ENCODE measurements around the gene SCN5A. TPM values are rescaled to one million over a fixed set of nuclear protein-coding genes. Genes with fewer than 3 reads are reported as not detected.

Gene SCN5A
- total RNA-seq, 1 experiment from 2014 or later = not detected

DNA sequence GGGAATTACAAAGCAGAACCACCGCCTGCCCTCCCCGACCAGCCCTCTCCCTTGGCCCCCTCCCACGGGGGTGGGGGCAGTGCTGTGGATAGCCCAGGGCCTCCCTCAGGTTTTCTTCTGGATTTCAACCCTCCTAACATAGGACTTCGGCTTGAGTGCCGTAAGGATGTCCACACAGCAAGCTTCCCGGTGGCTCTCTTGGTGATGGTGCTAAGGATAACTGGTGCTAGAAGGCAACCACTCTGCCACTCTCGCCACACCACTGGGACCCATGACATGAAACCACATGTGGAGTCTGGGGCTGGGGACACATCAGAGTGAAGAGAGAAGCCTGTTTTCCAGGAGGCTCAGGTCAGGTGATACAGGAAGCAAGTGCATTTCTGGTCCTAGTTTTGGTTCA is 35.4 kb downstream of the SCN5A start:
- H3K4me3 ChIP-seq = no peak overlapping the region
- H3K36me3 ChIP-seq = no peaks in the 10 kb centered on the region
- H3K9me3 ChIP-seq = no peaks in the 10 kb centered on the region
- H3K27me3 ChIP-seq = no peaks in the 10 kb centered on the region
- DNase-seq = no peak

DNA sequence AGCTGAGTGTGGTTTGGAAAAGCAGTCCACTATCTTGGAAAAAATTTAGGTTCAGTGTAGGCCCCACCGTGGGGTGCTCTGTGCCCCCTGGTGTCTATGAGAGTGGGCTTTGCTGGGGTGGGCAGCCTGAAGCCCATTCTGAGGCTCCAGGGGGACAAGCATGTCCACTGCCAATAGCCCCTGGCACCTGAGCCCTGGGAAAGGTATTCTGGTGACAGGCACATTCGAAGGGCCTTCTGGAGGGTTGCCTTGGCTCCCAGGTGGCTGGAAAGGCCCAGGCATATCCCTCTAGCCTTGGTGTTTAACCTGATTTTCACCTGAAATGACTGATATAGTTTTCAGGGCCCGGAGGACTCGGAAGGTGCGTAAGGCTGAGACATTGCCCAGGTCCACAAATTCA is 36.1 kb downstream of the SCN5A start:
- Histone ChIP-seq H3K36me3 (no peaks in the 10 kb centered on the region), H3K9me3 (no peaks in the 10 kb centered on the region), H3K27me3 (no peaks in the 10 kb centered on the region), H3K4me3 (no peak overlapping the region)
- DNase-seq = no peak

DNA sequence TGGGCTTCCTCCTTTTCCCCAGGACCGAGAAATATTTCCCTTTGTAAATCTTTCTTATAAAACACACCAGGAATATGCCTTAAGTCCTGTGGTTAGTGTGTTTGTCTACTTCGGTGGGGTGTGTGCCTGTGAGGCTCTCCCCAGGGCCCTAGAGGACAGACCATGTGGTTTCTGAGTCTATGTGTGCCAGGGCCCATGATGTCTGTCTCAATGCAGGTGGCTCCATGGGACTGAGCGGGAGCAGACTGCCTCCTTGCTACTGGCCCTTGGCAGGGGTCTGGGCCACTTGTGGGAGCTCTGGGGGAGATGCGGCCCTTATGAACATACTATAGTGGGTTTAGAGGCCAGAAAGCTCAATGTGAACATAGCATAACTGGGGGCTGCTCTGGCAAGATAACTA is 37.6 kb downstream of the SCN5A start:
- Histone ChIP-seq H3K9me3 (no peaks in the 10 kb centered on the region), H3K36me3 (no peaks in the 10 kb centered on the region), H3K4me3 (no peak overlapping the region), H3K27me3 (no peaks in the 10 kb centered on the region)
- no peak for DNase-seq

DNA sequence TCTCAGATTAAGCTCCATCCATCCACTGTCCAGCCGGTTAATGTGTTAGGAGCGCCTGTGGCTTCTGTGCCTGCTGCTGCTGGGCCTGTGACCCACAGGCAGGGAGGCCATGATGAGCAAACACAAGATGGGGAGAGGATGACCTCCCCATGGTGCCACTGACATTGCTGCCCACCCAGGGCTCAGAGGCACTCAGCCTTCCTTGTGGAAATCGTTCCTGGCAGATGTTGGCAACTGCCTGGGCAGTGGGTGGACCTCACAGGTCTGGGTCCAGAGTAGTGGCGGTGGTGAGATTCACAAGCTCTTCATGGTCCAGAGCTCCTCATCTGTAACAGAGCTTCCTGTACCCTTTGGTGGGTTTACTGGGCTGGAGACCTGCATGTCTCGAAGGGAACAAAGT is 38.6 kb downstream of the SCN5A start:
- no peak for DNase-seq
- Histone ChIP-seq H3K36me3 (no peaks in the 10 kb centered on the region), H3K4me3 (no peak overlapping the region), H3K27me3 (no peaks in the 10 kb centered on the region), H3K9me3 (no peaks in the 10 kb centered on the region)

DNA sequence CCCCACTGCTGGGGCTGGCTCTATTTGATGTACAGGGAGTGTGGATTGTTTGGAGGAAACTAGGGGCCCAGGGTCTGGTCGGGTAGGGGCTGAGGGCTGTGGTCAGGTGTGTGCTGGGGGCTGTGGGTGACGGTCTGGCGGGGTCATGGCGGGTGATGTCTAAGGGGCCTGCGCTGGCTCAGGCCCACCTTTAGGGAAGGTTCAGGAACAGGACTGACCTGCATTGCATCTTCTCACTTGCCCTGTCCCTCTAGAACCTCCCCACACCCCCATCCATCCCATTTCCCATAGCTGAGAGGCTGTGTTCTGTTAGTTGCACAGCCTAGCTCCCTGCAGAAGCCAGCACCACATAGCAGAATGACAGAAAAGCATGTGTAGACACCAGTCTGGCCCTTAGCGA is 39.1 kb downstream of the SCN5A start:
- H3K27me3 ChIP-seq = no peaks in the 10 kb centered on the region
- no peak for DNase-seq
- no peak overlapping the region for H3K4me3 ChIP-seq
- no peaks in the 10 kb centered on the region for H3K36me3 ChIP-seq
- no peaks in the 10 kb centered on the region for H3K9me3 ChIP-seq

DNA sequence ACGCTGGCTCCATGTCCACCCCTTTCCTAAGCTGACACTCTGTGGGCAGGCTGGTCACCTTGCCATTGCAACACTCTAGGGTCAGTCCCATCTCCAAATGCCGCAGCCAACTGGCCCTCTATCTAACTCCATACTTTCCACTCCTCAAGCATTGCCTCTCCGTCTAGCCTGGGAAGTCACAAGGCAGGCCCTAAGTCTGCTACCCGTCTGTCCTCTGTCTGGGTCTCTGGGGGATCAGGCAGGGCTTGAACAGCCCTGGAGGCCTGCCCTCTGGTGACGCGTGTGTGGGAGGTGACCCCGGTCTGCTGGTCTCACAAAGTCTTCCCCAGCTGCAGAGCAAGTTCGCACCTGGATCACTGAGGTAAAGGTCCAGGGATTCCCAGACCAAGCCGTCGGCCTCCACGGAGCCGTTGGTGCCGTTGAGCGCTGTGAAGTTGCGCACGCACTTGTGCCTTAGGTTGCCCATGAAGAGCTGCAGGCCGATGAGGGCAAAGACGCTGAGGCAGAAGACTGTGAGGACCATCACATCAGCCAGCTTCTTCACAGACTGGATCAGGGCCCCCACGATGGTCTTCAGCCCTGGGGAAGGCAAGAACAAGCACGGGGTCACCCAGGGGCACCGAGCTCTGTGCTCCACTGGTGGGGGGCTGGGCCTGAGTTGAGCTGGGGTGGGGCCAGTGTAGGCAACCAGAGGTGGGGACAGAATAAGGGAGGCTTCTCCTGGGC is 39.9 kb downstream of the SCN5A start:
- no peaks in the 10 kb centered on the region for H3K9me3 ChIP-seq
- no peak overlapping the region for H3K4me3 ChIP-seq
- H3K27me3 ChIP-seq = no peaks in the 10 kb centered on the region
- DNase-seq = no peak
- H3K36me3 ChIP-seq = no peaks in the 10 kb centered on the region

DNA sequence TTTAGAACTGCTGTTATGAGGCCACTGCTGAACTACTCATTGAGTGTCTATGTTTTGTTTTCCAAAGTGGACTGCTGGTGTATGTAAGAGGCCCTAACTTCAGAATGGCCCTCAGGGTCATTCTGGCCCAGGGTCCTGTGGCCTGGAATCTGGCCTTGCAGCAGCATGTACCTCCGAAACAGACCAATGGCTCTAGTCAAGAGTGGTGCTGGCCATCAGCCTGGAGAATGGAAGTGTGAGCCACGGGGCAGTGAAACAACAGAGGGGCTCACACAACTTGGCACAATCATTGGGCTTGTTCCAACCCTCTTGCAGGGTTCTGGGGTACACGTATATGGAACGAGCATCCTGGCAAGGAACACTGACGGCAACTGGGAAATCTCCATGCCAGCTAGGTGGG is 40.5 kb downstream of the SCN5A start:
- Histone ChIP-seq H3K9me3 (no peaks in the 10 kb centered on the region), H3K36me3 (no peaks in the 10 kb centered on the region), H3K27me3 (no peaks in the 10 kb centered on the region), H3K4me3 (no peak overlapping the region)
- no peak for DNase-seq

DNA sequence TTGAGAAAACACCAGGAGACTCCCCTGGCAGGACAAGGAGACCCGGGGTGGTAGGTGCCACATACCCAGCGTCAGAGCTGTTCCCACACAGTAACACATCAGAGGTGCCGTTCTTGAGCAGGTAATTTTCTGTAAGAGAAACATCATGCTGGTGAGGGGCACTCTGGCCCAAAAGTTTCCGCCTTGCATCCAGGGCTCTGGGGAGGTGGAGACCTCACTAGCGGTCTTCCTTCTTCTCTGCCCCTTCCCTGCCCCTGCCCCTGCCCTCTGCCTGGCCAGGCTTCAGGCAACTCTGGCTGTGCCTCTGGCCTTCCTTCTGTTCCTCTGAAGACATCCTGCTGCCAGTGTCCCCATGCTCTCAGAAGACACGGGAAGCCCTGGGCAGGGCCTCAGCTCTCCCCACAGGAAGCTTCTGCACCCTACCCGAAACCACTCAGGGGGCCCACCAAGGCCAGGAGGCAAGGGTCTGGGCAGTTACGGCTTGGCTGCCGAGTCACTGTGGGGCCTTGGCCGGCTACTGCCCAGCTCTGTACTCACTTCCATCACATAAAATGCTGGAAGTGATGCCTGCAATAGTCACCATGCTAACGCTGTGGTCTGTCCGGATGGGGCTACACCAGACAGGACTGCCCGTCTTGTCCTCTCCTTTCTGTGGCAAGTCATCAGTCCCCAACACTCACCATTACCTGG is 41.3 kb downstream of the SCN5A start:
- Histone ChIP-seq H3K9me3 (no peaks in the 10 kb centered on the region), H3K4me3 (no peak overlapping the region), H3K36me3 (no peaks in the 10 kb centered on the region), H3K27me3 (no peaks in the 10 kb centered on the region)
- DNase-seq = no peak

DNA sequence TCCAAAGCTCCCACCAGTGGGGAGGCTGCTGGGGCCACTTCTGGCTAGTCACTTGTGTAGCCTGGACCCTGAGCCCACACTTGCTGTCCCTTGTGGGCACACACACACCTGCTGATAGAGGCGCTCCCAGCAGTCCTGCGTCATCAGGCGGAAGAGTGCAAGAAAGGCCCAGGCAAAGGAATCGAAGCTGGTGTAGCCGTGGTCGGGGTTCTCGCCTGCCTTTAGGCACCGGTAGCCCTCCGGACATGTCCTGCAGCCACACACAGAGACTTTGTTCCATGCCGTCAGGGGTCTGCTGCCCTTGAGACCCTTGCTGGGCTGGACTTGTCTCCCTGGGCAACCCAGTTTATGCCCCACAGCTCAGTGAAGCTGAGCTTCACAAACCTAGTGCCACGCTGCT is 42.9 kb downstream of the SCN5A start:
- Histone ChIP-seq H3K36me3 (no peaks in the 10 kb centered on the region), H3K27me3 (no peaks in the 10 kb centered on the region), H3K4me3 (no peak overlapping the region), H3K9me3 (no peaks in the 10 kb centered on the region)
- DNase-seq = no peak

DNA sequence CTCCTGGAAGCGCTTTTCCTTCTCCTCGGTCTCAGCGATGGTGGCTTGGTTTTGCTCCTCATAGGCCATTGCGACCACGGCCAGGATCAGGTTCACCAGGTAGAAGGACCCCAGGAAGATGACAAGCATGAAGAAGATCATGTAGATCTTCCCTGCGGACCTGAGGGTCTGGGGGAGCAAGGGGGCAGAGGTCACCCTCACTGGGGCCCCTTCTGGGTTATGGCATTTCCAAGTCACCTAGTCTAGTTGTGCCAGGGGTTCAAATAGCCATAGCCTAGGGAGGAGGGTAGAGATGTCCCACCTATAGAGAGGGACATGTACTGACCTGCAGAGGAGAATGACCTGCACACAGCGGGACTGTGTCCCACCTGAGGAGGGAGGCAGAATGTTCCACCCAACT is 43.5 kb downstream of the SCN5A start:
- Histone ChIP-seq H3K36me3 (no peaks in the 10 kb centered on the region), H3K4me3 (no peak overlapping the region), H3K9me3 (no peaks in the 10 kb centered on the region), H3K27me3 (no peaks in the 10 kb centered on the region)
- DNase-seq = no peak

DNA sequence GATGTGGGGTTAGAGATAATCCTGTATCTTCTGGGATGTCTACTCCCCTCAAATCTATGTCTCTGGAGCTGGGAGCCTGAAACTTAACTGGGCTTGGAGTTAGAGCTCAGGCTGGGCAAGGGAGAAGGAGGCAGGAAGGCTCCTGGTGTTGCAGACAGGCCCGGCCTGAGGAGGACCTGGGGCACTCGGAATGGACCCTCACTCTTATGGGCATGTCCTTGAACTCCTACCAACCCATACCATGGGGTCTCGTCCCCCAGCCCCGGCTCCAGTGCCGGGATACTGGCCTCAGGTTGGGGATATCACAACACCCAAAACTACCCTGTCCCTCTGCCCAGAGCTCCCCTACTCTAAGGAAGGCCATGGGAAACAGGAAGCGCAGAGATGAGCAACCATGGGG is 45.2 kb downstream of the SCN5A start:
- no peaks in the 10 kb centered on the region for H3K36me3 ChIP-seq
- no peak overlapping the region for H3K4me3 ChIP-seq
- no peaks in the 10 kb centered on the region for H3K9me3 ChIP-seq
- H3K27me3 ChIP-seq = no peaks in the 10 kb centered on the region
- no peak for DNase-seq

DNA sequence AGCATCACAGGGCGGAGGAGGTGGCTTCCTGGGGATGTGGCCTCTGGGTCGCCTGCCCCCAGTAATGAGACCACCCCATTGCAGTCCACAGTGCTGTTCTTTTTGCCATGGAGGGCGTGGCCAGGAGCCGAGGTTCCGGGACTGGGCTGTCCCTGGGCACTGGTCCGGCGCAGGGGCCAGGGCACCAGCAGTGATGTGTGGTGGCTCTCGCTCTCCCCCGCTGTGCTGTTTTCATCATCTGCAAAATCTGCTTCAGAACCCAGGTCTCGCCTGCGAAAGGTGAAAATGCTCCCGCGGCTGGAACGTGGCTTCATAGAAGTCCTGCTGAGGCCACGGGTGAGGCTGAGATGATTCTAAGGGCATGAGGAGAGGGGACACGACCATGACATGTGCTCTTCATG is 45.8 kb downstream of the SCN5A start:
- H3K9me3 ChIP-seq = no peaks in the 10 kb centered on the region
- no peaks in the 10 kb centered on the region for H3K36me3 ChIP-seq
- H3K27me3 ChIP-seq = no peaks in the 10 kb centered on the region
- no peak overlapping the region for H3K4me3 ChIP-seq
- no peak for DNase-seq

DNA sequence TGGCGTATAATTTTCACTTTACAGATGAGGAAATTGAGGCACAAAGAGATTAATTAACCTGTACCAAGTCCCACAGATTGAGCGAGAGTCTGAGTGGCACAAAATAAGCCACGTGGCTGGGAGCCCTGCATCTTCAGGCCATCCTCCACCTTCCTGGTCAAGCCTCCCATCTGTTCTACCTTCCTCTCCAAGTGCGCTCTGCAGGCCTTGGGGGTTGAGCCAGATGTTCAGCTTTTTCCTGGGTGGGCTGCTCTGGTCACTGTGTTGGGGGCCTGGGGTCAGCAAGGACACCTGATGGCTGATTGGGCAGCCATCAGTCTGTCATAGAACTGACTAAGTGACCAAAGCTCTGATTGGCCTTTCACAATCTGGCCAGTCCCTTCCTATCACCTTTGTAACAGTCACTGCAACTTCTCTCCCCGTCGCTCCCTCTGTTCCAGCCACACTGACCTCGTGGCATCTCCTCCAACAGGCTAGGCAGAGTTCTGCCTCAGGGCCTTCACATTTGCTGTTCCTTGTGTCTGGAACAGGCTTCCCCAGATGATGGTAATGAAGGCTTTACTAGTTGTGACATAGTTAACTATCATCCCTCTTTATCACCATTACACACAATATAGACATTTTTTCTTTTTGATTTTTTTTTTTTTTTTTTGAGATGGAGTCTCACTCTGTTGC is 46.8 kb downstream of the SCN5A start:
- no peak for DNase-seq
- no peaks in the 10 kb centered on the region for H3K36me3 ChIP-seq
- H3K27me3 ChIP-seq = no peaks in the 10 kb centered on the region
- H3K4me3 ChIP-seq = no peak overlapping the region
- H3K9me3 ChIP-seq = no peaks in the 10 kb centered on the region

DNA sequence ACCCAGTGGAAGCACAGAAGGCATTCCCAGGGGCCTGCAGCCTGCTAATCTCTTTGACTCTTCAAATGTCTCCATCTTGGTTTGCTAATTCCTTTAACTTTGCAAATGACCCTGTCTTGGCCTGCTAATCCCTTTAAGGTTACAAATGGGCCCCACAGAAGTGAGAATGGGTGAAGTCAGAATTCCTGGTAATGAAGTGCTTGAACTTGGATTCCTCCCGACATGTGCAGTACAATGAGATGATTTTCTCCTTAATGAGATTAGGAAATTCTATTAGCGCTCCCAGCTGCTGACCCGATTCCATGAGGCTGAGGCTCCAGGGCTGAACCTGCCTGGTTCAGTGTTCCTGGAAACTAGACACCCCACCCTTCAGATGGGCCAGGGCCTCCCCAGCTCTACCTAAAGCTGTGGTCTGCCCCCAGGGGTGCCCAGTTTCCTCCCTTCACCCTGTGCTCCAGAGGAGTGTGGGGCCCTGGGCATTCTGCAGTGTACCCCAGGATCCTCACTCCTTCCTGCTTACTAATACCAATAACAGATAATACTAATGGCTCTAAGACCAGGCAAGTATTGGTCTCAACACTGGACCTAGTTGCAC is 47.4 kb downstream of the SCN5A start:
- no peaks in the 10 kb centered on the region for H3K27me3 ChIP-seq
- H3K36me3 ChIP-seq = no peaks in the 10 kb centered on the region
- DNase-seq = no peak
- no peak overlapping the region for H3K4me3 ChIP-seq
- no peaks in the 10 kb centered on the region for H3K9me3 ChIP-seq

DNA sequence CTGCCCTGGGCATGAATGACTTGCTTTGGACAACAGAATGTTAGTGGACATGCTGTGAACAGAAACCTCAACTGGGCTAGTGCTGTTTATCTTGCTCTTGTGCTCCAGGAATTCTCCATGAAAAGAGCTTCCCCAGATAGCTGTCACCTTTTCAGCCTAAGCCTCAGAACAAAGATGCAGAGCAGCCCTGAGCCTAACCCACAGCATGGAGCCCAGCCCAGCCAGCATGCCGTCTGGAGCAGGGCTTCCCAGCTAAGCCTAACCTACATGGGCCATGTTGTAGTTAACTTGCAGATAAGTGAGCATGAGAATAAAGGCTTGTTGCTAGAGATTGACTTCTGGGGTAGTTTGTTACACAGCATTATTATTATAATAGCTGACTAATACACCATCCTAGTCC is 48.9 kb downstream of the SCN5A start:
- DNase-seq = no peak
- no peaks in the 10 kb centered on the region for H3K27me3 ChIP-seq
- no peak overlapping the region for H3K4me3 ChIP-seq
- no peaks in the 10 kb centered on the region for H3K9me3 ChIP-seq
- no peaks in the 10 kb centered on the region for H3K36me3 ChIP-seq

DNA sequence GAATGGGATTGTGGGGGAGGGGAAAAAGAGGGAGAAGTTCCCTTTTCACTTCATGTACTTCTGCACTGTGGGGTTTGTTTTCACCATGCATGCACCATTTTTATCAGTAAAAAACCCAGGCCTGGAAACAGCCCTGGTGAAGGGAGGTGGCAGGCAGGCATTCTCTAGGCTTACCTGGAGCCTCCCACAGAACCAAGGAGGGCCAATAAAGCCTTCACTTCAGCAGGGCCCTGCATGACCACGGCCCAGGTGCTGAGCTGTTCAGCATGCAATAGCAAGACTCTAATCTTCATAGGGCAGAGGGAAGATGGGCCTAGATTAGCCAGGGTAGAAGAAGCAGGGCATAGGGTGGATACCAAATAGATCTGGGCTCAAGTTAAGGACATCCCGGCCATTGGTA is 49.6 kb downstream of the SCN5A start:
- H3K4me3 ChIP-seq = no peak overlapping the region
- no peaks in the 10 kb centered on the region for H3K9me3 ChIP-seq
- no peaks in the 10 kb centered on the region for H3K36me3 ChIP-seq
- no peaks in the 10 kb centered on the region for H3K27me3 ChIP-seq
- no peak for DNase-seq

DNA sequence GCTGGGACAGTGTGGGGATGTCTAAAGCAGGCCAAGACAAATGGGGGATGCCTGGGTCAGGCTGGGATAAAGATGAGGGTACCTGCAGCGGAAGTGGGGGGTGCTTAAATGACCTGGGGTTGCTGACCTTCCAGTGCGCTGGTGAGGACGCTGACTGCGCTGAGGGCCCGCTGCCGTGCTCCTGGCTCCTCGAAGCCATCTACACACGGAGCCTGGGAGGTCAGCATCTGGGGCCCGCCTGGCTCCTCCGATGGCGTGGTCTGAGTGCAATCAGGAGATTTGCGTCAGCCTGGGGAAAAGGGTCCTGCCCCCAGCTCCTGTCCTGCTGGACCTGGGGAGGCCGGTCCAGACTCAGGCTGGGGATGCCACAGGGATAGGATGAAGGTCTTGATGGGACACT is 50.7 kb downstream of the SCN5A start:
- no peak for DNase-seq
- no peaks in the 10 kb centered on the region for H3K27me3 ChIP-seq
- no peak overlapping the region for H3K4me3 ChIP-seq
- H3K9me3 ChIP-seq = no peaks in the 10 kb centered on the region
- H3K36me3 ChIP-seq = no peaks in the 10 kb centered on the region
